RWPE2 (cell line): ENCODE measurements around the gene TMEM139.

Experiments used
- ATAC-seq: fragments of 200-7000 bp; cut with Tn5 transposase; 3 replicates; pipeline ENCODE4 v1.9.1; 2021; ENCODE audit warnings: low read depth
- DNase-seq: peaks from one replicate; pipeline ENCODE4 v3.0.0-alpha.2; 2020; ENCODE audit warnings: low spot score
- H3K27ac ChIP-seq: fragments of 450-650 bp; 2 replicates; pipeline ENCODE4 v1.5.1; 2017; ENCODE audit warnings: mild to moderate bottlenecking; ENCODE audit not compliant: poor library complexity, severe bottlenecking
- H3K27me3 ChIP-seq: fragments of 250-450 bp; sonication (Bioruptor Pico); 2 replicates; pipeline ENCODE4 v1.5.1; 2021; ENCODE audit warnings: mild to moderate bottlenecking, moderate library complexity; ENCODE audit not compliant: insufficient read depth, poor library complexity, severe bottlenecking
- H3K36me3 ChIP-seq: fragments of 250-450 bp; sonication (Bioruptor Pico); 2 replicates; pipeline ENCODE4 v1.5.1; 2020; ENCODE audit warnings: low read depth, mild to moderate bottlenecking, moderate library complexity
- H3K4me1 ChIP-seq: fragments of 250-450 bp; sonication (Bioruptor Pico); 2 replicates; pipeline ENCODE4 v1.5.1; 2021; ENCODE audit warnings: mild to moderate bottlenecking, moderate library complexity; ENCODE audit not compliant: insufficient read depth, poor library complexity, severe bottlenecking
- H3K4me3 ChIP-seq: fragments of 250-450 bp; sonication (Bioruptor Pico); 2 replicates; pipeline ENCODE4 v1.5.1; 2021; ENCODE audit warnings: mild to moderate bottlenecking, moderate library complexity; ENCODE audit not compliant: severe bottlenecking
- H3K9me3 ChIP-seq: fragments of 250-450 bp; sonication (Bioruptor Pico); 2 replicates; pipeline ENCODE4 v1.5.1; 2021; ENCODE audit warnings: mild to moderate bottlenecking, moderate library complexity; ENCODE audit not compliant: severe bottlenecking
- CTCF ChIP-seq: fragments of 450-650 bp; IDR thresholded peaks from one replicate; pipeline ENCODE4 v1.5.1; 2017; ENCODE audit warnings: mild to moderate bottlenecking, moderate library complexity; ENCODE audit not compliant: poor library complexity, severe bottlenecking

TMEM139 gene

DNA sequence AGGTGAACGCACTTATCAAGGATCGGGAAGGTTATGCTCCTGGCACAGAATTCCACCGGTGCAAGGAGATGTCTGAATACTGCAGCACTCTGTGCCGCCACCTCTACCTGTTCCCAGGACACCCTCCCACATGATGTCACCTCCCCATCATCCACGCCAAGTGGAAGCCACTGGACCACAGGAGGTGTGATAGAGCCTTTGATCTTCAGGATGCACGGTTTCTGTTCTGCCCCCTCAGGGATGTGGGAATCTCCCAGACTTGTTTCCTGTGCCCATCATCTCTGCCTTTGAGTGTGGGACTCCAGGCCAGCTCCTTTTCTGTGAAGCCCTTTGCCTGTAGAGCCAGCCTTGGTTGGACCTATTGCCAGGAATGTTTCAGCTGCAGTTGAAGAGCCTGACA lies 20.2 kb downstream of the TMEM139 start:
- DNase-seq, result no peak
- no peak for TF ChIP-seq CTCF
- Histone ChIP-seq H3K9me3 (no peaks in the 10 kb centered on the region), H3K27me3 (no peaks in the 10 kb centered on the region), H3K4me1 (peaks cover 8% of the 10 kb centered on the region), H3K36me3 (peaks cover 82% of the 10 kb centered on the region), H3K27ac (no peak overlapping the region), H3K4me3 (no peak overlapping the region)
- ATAC-seq, result no peak

GRCh38 chr7:143305423-143306070 lies 20.8 kb downstream of the TMEM139 start:
- TF ChIP-seq CTCF, result peak; percentile 70
- Histone ChIP-seq H3K36me3 (peaks cover 76% of the 10 kb centered on the region), H3K27me3 (no peaks in the 10 kb centered on the region), H3K27ac (no peak overlapping the region), H3K9me3 (no peaks in the 10 kb centered on the region), H3K4me3 (no peak overlapping the region), H3K4me1 (peaks cover 8% of the 10 kb centered on the region)
- ATAC-seq, result peak; percentile 70
- no peak for DNase-seq

- no peak for TF ChIP-seq CTCF
- no peaks in the 10 kb centered on the region for H3K27me3 ChIP-seq
- H3K36me3 ChIP-seq, result peaks cover 45% of the 10 kb centered on the region
Observed at GRCh38 chr7:143308632-143309031, 23.9 kb downstream of the TMEM139 start.

GRCh38 chr7:143314127-143314526 lies 29.4 kb downstream of the TMEM139 start:
- Histone ChIP-seq H3K4me1 (peaks cover 10% of the 10 kb centered on the region), H3K4me3 (no peak overlapping the region), H3K9me3 (no peaks in the 10 kb centered on the region), H3K27ac (no peak overlapping the region), H3K27me3 (no peaks in the 10 kb centered on the region), H3K36me3 (no peaks in the 10 kb centered on the region)
- ATAC-seq (no peak), DNase-seq (no peak)
- TF ChIP-seq CTCF, result no peak

More at GRCh38 chr7:143308632-143309031, 23.9 kb downstream of the TMEM139 start:
- no peak for ATAC-seq
- no peak overlapping the region for H3K27ac ChIP-seq
- no peak overlapping the region for H3K4me3 ChIP-seq
- peaks cover under 1% of the 10 kb centered on the region for H3K4me1 ChIP-seq
- DNase-seq, result no peak
- no peaks in the 10 kb centered on the region for H3K9me3 ChIP-seq

DNA sequence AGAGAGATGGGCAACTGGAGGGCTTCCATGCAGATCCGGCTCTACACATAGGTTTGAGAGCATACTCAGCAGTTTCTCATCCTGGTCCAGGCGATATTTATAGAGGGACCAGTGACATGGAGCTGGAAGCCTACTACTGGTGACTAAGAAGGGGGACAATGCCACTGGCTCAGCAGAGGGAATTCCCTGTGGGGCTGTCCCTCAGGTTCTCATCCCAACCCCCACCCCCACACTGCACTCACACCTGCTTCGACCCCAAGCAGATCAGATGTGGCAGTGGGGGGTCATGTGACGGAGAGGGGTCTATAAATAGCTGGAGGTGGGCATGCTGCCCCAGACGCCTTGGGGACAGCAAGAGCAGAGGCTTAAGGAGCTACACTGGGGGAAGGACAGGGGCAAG lies 31.0 kb downstream of the TMEM139 start, which contains the start of gene CLCN1:
CLCN1 (plus strand) TSS at position 336 of the 400 bp plus-strand sequence. CDS start 102 bp downstream, outside the sequence.
- no peak for TF ChIP-seq CTCF
- DNase-seq (no peak), ATAC-seq (no peak)
- Histone ChIP-seq H3K4me1 (peaks cover 11% of the 10 kb centered on the region), H3K27me3 (no peaks in the 10 kb centered on the region), H3K36me3 (no peaks in the 10 kb centered on the region), H3K9me3 (no peaks in the 10 kb centered on the region), H3K4me3 (no peak within 1 kb of the TSS), H3K27ac (no peak within 1 kb of the TSS)
